Measurements from ENCODE around the gene C11orf58.

C11orf58 gene

GRCh38 chr11:16771350-16772140 lies 33.1 kb downstream of the C11orf58 start:
- FAIRE-seq (peak; percentile 71), DNase-seq (ENCODE audit: insufficient read length) (no peak)
- TF ChIP-seq POLR2A (IDR thresholded peaks at IDR 0.05; ENCODE audit: low read depth, low read length) (no peak), POLR2AphosphoS5 (IDR thresholded peaks at IDR 0.05; ENCODE audit: low read depth, low read length) (no peak), TAF1 (IDR thresholded peaks at IDR 0.05; ENCODE audit: borderline replicate concordance, low read depth, low read length) (no peak)

- no peak for TF ChIP-seq TAF1 (IDR thresholded peaks at IDR 0.05; ENCODE audit: borderline replicate concordance, low read depth, low read length)
- no peak for TF ChIP-seq POLR2AphosphoS5 (IDR thresholded peaks at IDR 0.05; ENCODE audit: low read depth, low read length)
- no peak for TF ChIP-seq POLR2A (IDR thresholded peaks at IDR 0.05; ENCODE audit: low read depth, low read length)
- DNase-seq (ENCODE audit: insufficient read length) (no peak), FAIRE-seq (no peak)
Measured at GRCh38 chr11:16772141-16772512, 33.7 kb downstream of the C11orf58 start.

DNA sequence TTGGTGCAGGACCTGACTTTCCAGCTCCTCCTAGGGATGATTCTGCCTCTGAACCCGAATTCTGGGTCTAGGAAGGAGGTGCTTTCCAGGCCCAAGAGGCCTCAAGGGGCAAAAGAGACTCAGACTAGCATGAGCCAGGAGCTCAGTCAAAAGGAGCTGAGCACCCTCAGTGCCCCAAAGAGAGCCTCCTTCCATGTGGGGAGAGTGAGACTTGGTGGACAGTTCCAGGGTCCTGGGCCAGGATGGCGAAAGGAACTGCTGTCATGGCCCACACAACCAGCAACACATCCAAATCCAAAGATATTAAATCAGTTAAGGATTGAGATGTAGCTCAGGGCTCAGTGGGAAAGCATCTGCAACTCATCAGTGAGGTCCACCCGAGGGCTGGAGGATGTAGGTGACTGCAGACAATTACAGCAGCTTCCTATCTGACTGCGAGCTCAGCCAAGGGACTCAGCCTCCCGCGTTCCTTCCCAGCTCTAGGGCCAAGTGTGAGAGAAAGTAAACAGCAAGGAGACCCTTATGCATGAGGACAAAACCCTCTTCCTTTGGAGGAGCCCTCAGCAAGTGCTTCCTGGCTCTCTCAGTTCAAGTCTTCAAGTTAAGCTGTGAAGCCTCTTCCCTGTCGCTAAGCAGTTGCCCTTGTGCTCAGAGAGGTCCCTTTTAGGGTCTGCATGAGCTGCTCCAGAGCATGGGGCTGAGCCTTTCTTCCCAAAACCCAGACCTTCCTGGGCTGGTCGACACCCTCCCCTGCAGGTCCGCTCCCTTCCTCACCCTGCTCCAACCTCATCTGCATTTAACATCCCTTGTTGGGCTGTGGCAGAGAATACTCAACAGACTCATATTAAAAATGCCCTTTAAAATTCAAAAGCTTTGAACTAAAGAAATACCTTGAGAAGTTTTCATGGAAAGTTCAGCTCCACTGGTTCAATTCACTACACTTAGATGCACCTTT lies 35.8 kb downstream of the C11orf58 start:
- TF ChIP-seq POLR2AphosphoS5 (IDR thresholded peaks at IDR 0.05; ENCODE audit: low read depth, low read length) (no peak), POLR2A (IDR thresholded peaks at IDR 0.05; ENCODE audit: low read depth, low read length) (no peak), TAF1 (IDR thresholded peaks at IDR 0.05; ENCODE audit: borderline replicate concordance, low read depth, low read length) (no peak)
- FAIRE-seq: peak; percentile 40

DNA sequence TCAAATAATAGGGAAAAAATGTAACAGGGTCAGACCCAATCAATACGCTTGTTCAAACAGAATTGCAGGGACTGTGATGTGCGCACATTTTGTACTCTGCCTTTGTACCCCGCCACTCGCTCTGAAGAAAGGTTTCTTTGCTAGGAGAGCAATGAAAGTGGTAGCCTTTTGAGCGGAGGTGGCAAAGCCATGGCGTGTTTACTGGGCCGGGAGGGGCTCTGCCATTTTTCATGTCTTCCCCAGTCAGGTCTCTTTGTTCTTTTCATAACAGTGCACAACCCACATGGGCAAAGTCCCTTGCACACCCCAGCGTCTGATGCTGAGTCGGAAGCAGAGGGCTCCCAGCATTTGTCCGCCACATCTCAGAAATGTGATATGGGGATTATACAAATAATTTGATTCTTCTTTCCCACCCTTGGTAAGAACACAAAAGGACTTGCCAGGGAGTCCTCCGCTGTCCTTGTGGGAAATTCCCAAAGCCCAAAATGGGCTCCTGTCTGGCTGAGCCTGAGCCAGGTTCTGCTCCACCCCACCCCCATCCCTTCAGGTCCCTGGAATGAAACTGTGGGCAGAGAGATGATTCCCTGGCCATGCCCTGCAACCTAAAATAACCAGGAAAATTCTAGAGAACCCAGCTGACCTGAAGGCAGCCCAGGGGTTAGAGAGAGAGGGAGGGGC lies 36.6 kb downstream of the C11orf58 start:
- FAIRE-seq (no peak), DNase-seq (ENCODE audit: insufficient read length) (no peak)
- TF ChIP-seq POLR2A (IDR thresholded peaks at IDR 0.05; ENCODE audit: low read depth, low read length): no peak
- TF ChIP-seq POLR2AphosphoS5 (IDR thresholded peaks at IDR 0.05; ENCODE audit: low read depth, low read length): no peak
- TF ChIP-seq TAF1 (IDR thresholded peaks at IDR 0.05; ENCODE audit: borderline replicate concordance, low read depth, low read length): no peak

More for the DNA sequence above, 35.8 kb downstream of the C11orf58 start:
- no peak for DNase-seq (ENCODE audit: insufficient read length)

DNA sequence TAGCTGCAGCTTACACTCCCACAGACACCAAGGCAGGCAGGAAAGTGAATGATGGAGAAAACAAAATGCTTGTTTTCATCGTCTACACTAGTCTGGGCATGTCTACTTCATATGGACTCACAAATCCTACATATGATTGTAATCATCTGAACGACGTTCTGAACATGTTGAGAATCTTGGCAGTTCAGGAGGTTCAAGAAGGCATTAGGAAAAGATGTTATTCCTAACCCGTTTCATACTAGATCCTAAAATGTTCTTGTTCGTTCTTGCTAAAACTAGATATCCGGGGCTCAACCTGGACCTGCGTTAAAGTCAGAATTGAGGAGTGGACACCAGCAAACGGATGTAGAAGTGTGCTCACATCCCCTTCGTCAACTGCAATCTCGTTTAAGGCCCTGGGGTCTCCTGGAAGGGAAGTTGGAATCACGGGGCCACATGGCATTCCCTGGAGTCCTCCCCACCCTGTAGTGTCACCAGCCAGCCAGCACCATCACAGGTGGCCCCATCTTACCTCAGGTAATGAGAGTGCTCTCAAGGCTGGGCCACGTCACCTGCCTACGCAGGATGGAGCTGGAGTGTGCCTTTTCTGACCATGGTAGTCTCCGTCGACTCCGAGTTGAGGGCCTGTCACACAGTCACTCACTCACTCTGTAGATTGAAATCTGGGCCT lies 37.3 kb downstream of the C11orf58 start:
- TF ChIP-seq TAF1 (IDR thresholded peaks at IDR 0.05; ENCODE audit: borderline replicate concordance, low read depth, low read length) (no peak), POLR2AphosphoS5 (IDR thresholded peaks at IDR 0.05; ENCODE audit: low read depth, low read length) (no peak), POLR2A (IDR thresholded peaks at IDR 0.05; ENCODE audit: low read depth, low read length) (no peak)
- no peak for FAIRE-seq
- no peak for DNase-seq (ENCODE audit: insufficient read length)

- FAIRE-seq (no peak), DNase-seq (ENCODE audit: insufficient read length) (no peak)
- TF ChIP-seq TAF1 (IDR thresholded peaks at IDR 0.05; ENCODE audit: borderline replicate concordance, low read depth, low read length): no peak
- TF ChIP-seq POLR2AphosphoS5 (IDR thresholded peaks at IDR 0.05; ENCODE audit: low read depth, low read length): no peak
- TF ChIP-seq POLR2A (IDR thresholded peaks at IDR 0.05; ENCODE audit: low read depth, low read length): no peak
Measured at GRCh38 chr11:16776711-16777612, 38.5 kb downstream of the C11orf58 start.

DNA sequence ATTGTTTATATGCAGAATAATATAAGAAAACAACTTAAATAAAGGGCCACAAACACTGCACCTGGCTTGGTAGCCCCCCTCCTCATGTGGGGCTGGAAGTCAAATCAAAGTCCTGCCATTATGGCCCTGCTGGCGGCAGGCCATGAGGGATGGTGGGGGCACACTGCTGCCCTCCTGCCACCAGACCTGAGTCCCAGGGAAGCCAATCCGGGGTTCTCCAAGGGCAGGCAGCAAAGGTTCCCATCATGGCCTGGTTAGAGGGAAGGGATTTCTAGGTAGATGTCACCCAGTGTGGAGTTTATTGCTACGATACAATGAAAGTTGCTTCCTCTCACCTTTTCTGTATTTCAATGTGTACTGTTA lies 39.1 kb downstream of the C11orf58 start:
- DNase-seq (ENCODE audit: insufficient read length) (no peak), FAIRE-seq (no peak)
- TF ChIP-seq TAF1 (IDR thresholded peaks at IDR 0.05; ENCODE audit: borderline replicate concordance, low read depth, low read length): no peak
- TF ChIP-seq POLR2AphosphoS5 (IDR thresholded peaks at IDR 0.05; ENCODE audit: low read depth, low read length): no peak
- no peak for TF ChIP-seq POLR2A (IDR thresholded peaks at IDR 0.05; ENCODE audit: low read depth, low read length)

- FAIRE-seq: no peak
Measured at GRCh38 chr11:16778286-16778685, 39.8 kb downstream of the C11orf58 start.

DNA sequence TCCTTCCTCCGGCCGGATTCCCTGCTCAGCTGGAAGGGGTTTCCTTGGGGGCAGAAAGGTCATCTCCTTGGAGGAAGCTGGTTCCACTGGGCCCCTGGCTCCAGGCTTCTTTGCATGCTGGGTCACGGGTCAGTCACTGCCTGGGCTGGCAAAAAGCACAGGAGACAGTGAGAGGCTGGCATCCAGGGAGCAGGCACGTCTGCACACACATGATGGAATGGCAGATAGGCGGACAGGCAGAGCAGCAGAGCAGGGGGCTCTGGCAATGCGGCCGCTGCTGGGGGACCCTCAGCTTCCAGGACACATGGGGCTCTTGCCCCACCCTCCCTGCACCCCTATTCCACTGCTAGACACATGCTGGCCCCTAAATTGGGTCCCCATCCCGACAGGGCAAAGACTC lies 40.4 kb downstream of the C11orf58 start:
- FAIRE-seq (no peak), DNase-seq (ENCODE audit: insufficient read length) (no peak)
- TF ChIP-seq TAF1 (IDR thresholded peaks at IDR 0.05; ENCODE audit: borderline replicate concordance, low read depth, low read length) (no peak), POLR2AphosphoS5 (IDR thresholded peaks at IDR 0.05; ENCODE audit: low read depth, low read length) (no peak), POLR2A (IDR thresholded peaks at IDR 0.05; ENCODE audit: low read depth, low read length) (no peak)

More at GRCh38 chr11:16778286-16778685, 39.8 kb downstream of the C11orf58 start:
- TF ChIP-seq POLR2AphosphoS5 (IDR thresholded peaks at IDR 0.05; ENCODE audit: low read depth, low read length): no peak
- no peak for TF ChIP-seq TAF1 (IDR thresholded peaks at IDR 0.05; ENCODE audit: borderline replicate concordance, low read depth, low read length)
- TF ChIP-seq POLR2A (IDR thresholded peaks at IDR 0.05; ENCODE audit: low read depth, low read length): no peak
- DNase-seq (ENCODE audit: insufficient read length): no peak

DNA sequence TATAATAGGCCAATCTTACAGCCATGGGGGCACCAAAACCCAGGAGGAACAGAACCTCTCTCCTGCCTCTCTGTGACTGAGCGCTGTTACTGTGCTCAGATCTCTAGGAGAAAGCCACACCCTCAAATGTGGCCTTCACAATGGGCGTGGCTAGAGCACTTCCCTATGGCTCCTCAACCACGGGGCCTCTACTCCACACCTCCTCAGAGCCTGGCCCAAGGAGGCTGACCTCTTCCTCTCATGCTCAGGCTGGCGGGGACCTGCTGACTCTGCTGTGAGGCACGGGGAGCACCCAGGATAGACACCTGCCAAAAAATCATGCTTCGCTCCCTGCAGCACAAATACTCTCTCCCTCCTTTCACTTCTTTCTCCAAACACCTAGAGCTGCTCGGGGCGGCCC lies 41.0 kb downstream of the C11orf58 start:
- no peak for FAIRE-seq
- DNase-seq (ENCODE audit: insufficient read length): no peak
- TF ChIP-seq TAF1 (IDR thresholded peaks at IDR 0.05; ENCODE audit: borderline replicate concordance, low read depth, low read length) (no peak), POLR2AphosphoS5 (IDR thresholded peaks at IDR 0.05; ENCODE audit: low read depth, low read length) (no peak), POLR2A (IDR thresholded peaks at IDR 0.05; ENCODE audit: low read depth, low read length) (no peak)
